T-helper 2 cell treated with Interferon-gamma antibody and Interleukin-4, amounts not matched to agents 100 ng/mL and 5 ng/mL, for 36 hours (primary cell): ENCODE results near the gene FRMD3. TPM values are rescaled to one million over a fixed set of nuclear protein-coding genes. Genes with fewer than 3 reads are reported as not detected.

ENCODE experiments used
- intact Hi-C: fragments of 100-400 bp; cut with micrococcal nuclease; formaldehyde crosslinking; loops from one replicate; pipeline ENCODE4 v1.15.1; 2023
- total RNA-seq: library from RNA; stranded (reverse); gene quantifications from 2 replicates; pipeline ENCODE4 v1.2.3, GENCODE V29; 2022

FRMD3 gene
- total RNA-seq: 0.50 and 0.70 TPM in 2 replicates

GRCh38 chr9:83538172-83538889 lies at the start of gene FRMD3:
TSS of gene FRMD3 (minus strand) at chr9:83538401. CDS start at chr9:83538231, 170 bp downstream.
- intact Hi-C loops: no loop called here

GRCh38 chr9:83584995-83585394 lies 46.8 kb upstream of the FRMD3 start:
- intact Hi-C loops: no loop called here

GRCh38 chr9:83583151-83584014 lies 45.2 kb upstream of the FRMD3 start:
- intact Hi-C loops: no loop called here

GRCh38 chr9:83582029-83582428 lies 43.8 kb upstream of the FRMD3 start:
- intact Hi-C loops: no loop called here

GRCh38 chr9:83574482-83574881 lies 36.3 kb upstream of the FRMD3 start:
- intact Hi-C loops: no loop called here

- intact Hi-C loops: no loop called here
Observed at GRCh38 chr9:83572524-83572923, 34.3 kb upstream of the FRMD3 start.

GRCh38 chr9:83570359-83570758 lies 32.2 kb upstream of the FRMD3 start:
- intact Hi-C loops: no loop called here

- intact Hi-C loops: no loop called here
Observed at GRCh38 chr9:83569326-83569725, 31.1 kb upstream of the FRMD3 start.

- intact Hi-C loops: no loop called here
Observed at GRCh38 chr9:83563360-83563759, 25.2 kb upstream of the FRMD3 start.

- intact Hi-C loops: no loop called here
Observed at GRCh38 chr9:83560169-83560826, 22.1 kb upstream of the FRMD3 start.

GRCh38 chr9:83557771-83558170 lies 19.6 kb upstream of the FRMD3 start:
- intact Hi-C loops: no loop called here

GRCh38 chr9:83557317-83557716 lies 19.1 kb upstream of the FRMD3 start:
- intact Hi-C loops: no loop called here

- intact Hi-C loops: no loop called here
Observed at GRCh38 chr9:83554278-83554677, 16.1 kb upstream of the FRMD3 start.

GRCh38 chr9:83544002-83544698 lies 5.9 kb upstream of the FRMD3 start:
- intact Hi-C loops: loop anchor here (1.0 to 5.0 kb wide), 2 partner anchors 210 to 327 kb away; no protein-coding TSS in a partner anchor

- intact Hi-C loops: no loop called here
Observed at GRCh38 chr9:83538890-83539238, 663 bp upstream of the FRMD3 start.

- intact Hi-C loops: no loop called here
Observed at GRCh38 chr9:83537331-83538171, 650 bp downstream of the FRMD3 start.

- intact Hi-C loops: no loop called here
Observed at GRCh38 chr9:83536332-83536731, 1.9 kb downstream of the FRMD3 start.

- intact Hi-C loops: no loop called here
Observed at GRCh38 chr9:83535736-83536135, 2.5 kb downstream of the FRMD3 start.

- intact Hi-C loops: no loop called here
Observed at GRCh38 chr9:83533296-83533695, 4.9 kb downstream of the FRMD3 start.

GRCh38 chr9:83526901-83527300 lies 11.3 kb downstream of the FRMD3 start:
- intact Hi-C loops: no loop called here

- intact Hi-C loops: no loop called here
Observed at GRCh38 chr9:83526211-83526610, 12.0 kb downstream of the FRMD3 start.
